Stomach (tissue), 9 donors: Measurements from ENCODE around the gene LCORL. TPM values are rescaled to one million over a fixed set of nuclear protein-coding genes. Genes with fewer than 3 reads are reported as not detected.

Experiments
- DNase-seq, 2 donors: peaks; one replicate each; pipeline versions ENCODE4 v3.0.0 to v3.0.0-alpha.2; 2013 to 2019
- H3K27ac ChIP-seq, 5 donors: fragments of 200-600 bp in 4 of 5; sonication (generic) in 4 of 5; one replicate each; pipeline ENCODE4 v1.5.1; 2013 to 2019; ENCODE audit warnings: mild to moderate bottlenecking in 1 of 5, moderate library complexity in 1 of 5
- H3K27me3 ChIP-seq, 3 donors: fragments of 200-600 bp; sonication (generic); one replicate each; pipeline ENCODE4 v1.5.1; 2017 to 2019; ENCODE audit warnings: mixed run types in 1 of 3
- H3K36me3 ChIP-seq, 4 donors: fragments of 200-600 bp; sonication (generic); 1 replicate in 3 of 4; 2 replicates in 1 of 4; pipeline ENCODE4 v1.5.1; 2016 to 2019
- H3K4me1 ChIP-seq, 4 donors: fragments of 200-600 bp; sonication (generic); one replicate each; pipeline ENCODE4 v1.5.1; 2016 to 2019
- H3K4me3 ChIP-seq, 4 donors: fragments of 200-600 bp; sonication (generic) in 3 of 4; one replicate each; pipeline ENCODE4 v1.5.1; 2016 to 2019; ENCODE audit warnings: mild to moderate bottlenecking in 1 of 4
- H3K9me3 ChIP-seq, 4 donors: fragments of 200-600 bp; sonication (generic); one replicate each; pipeline ENCODE4 v1.5.1; 2016 to 2019
- EP300 ChIP-seq: sonication (generic); formaldehyde crosslinking; IDR thresholded peaks from one replicate; pipeline ENCODE4 v1.6.1; 2017; ENCODE audit warnings: antibody characterized with exemption
- POLR2A ChIP-seq, 4 donors: fragments of 450-650 bp; IDR thresholded peaks; one replicate each; pipeline ENCODE4 v1.6.1; 2016; ENCODE audit warnings: antibody characterized with exemption in 4 of 4, control low read depth in 2 of 4, mild to moderate bottlenecking in 1 of 4, moderate library complexity in 1 of 4
- POLR2AphosphoS5 ChIP-seq, 3 donors: sonication (generic); formaldehyde crosslinking; IDR thresholded peaks; one replicate each; pipeline ENCODE4 v1.6.1; 2016; ENCODE audit warnings: antibody characterized with exemption in 3 of 3
- WGBS, 5 donors: extraction: QIAGEN DNeasy Blood & Tissue Kit in 3 of 5; methylation state at CpG; one replicate each; pipeline versions ENCODE4 v1.1.5 to v1.1.7; 2013 to 2018; 5-methylcytosine and 5-hydroxymethylcytosine counted together
- intact Hi-C: fragments of 100-400 bp; cut with DNase I; formaldehyde crosslinking; loops from one replicate; pipeline ENCODE4 v1.15.1; 2023; ENCODE audit warnings: low total_unique reads
- polyA plus RNA-seq, 3 donors: library from polyadenylated mRNA; stranded (reverse); fragments of 200-250 nt; gene quantifications; one replicate each; pipeline ENCODE4 v1.2.3, GENCODE V29; 2013
- total RNA-seq, 5 donors: library from RNA; depleted of rRNA; stranded (reverse); fragments of >200 nt; gene quantifications; one replicate each; pipeline versions ENCODE4 v1.1.0 to v1.2.3, GENCODE V29; 2014 to 2016
- TF ChIP-seq, protein P1 (sequence below), 7 experiments: fragments of 450-650 bp in 4 of 7; fragments of 200-600 bp in 3 of 7; sonication (generic) in 3 of 7; IDR thresholded peaks; one replicate each; pipeline ENCODE4 v1.5.1; 2016 to 2019; ENCODE audit warnings: antibody characterized with exemption in 7 of 7, control low read depth in 2 of 7, mild to moderate bottlenecking in 1 of 7
- donor health status: healthy with polysubstance abuse.
- donor health status: Bipolar disorder and iron deficiency.
- donor health status: healthy.

Gene LCORL
- total and polyA plus RNA-seq, 8 donors, result 1.8 to 28.1 (median 8.2) TPM

DNA sequence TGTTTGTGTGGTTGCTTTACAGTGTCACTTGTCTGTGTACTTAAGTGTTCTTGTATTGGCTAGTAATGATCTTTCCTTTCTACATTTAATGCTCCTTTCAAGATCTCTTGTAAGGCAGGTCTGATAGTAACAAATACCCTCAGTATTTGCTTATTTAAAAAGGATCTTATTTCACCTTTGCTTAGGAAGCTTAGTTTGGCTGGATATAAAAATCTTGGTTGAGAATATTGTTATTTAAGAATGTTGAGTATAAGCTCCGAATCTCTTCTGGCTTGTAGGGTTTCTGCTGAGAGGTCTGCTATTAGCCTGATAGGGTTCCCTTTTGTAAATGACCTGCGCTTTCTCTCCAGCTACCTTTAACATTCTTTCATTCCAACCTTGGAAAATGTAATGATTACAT lies 35.7 kb downstream of the LCORL start:
- Histone ChIP-seq H3K36me3 (no peaks in the 10 kb centered on the region), H3K9me3 (peaks cover 0 to 23% (median 7%) of the 10 kb centered on the region in 4 donors), H3K27ac (no peak overlapping the region), H3K4me3 (no peak overlapping the region), H3K4me1 (no peaks in the 10 kb centered on the region), H3K27me3 (no peaks in the 10 kb centered on the region)
- 96 to 98% (median 96%) methylated on average over 2 of the region's 2 CpGs for WGBS, 5 donors
- TF ChIP-seq POLR2A (IDR thresholded peaks at IDR 0.05), result no peak
- no peak for TF ChIP-seq EP300
- TF ChIP-seq, protein P1, sequence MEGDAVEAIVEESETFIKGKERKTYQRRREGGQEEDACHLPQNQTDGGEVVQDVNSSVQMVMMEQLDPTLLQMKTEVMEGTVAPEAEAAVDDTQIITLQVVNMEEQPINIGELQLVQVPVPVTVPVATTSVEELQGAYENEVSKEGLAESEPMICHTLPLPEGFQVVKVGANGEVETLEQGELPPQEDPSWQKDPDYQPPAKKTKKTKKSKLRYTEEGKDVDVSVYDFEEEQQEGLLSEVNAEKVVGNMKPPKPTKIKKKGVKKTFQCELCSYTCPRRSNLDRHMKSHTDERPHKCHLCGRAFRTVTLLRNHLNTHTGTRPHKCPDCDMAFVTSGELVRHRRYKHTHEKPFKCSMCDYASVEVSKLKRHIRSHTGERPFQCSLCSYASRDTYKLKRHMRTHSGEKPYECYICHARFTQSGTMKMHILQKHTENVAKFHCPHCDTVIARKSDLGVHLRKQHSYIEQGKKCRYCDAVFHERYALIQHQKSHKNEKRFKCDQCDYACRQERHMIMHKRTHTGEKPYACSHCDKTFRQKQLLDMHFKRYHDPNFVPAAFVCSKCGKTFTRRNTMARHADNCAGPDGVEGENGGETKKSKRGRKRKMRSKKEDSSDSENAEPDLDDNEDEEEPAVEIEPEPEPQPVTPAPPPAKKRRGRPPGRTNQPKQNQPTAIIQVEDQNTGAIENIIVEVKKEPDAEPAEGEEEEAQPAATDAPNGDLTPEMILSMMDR (IDR thresholded peaks at IDR 0.05), result no peak
- TF ChIP-seq POLR2AphosphoS5 (IDR thresholded peaks at IDR 0.05), result no peak
- intact Hi-C loops, result no loop called here
- no peak for DNase-seq

DNA sequence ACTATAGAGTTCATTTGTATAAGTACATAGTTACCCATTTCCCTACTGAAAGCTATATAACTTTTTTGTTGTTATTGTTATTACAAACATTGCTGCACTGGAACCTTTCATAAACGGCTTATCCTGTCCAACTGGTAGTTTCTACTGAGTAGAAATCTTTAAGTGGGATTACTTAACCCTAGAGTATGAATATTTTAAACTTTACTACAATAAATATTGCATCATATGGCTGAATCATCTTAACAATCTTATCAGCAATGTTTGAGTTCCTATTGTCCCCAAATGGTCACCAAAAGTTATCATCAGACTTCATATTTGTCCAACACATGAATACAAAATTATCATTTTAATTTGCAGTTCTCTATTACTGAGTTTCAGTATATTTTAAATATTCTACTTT lies 40.5 kb downstream of the LCORL start:
- H3K27me3 ChIP-seq, result no peaks in the 10 kb centered on the region
- no peaks in the 10 kb centered on the region for H3K36me3 ChIP-seq
- intact Hi-C loops, result no loop called here
- H3K4me3 ChIP-seq, result no peak overlapping the region
- TF ChIP-seq, protein P1 (IDR thresholded peaks at IDR 0.05), result no peak
- TF ChIP-seq EP300 (no peak), POLR2AphosphoS5 (IDR thresholded peaks at IDR 0.05) (no peak), POLR2A (IDR thresholded peaks at IDR 0.05) (no peak)
- 44 to 62% (median 50%) methylated on average over 1 of the region's 1 CpG for WGBS, 5 donors
- H3K27ac ChIP-seq, result no peak overlapping the region
- H3K9me3 ChIP-seq, result peaks cover 0 to 9% (median 4%) of the 10 kb centered on the region in 4 donors
- H3K4me1 ChIP-seq, result no peaks in the 10 kb centered on the region
- DNase-seq, result no peak

DNA sequence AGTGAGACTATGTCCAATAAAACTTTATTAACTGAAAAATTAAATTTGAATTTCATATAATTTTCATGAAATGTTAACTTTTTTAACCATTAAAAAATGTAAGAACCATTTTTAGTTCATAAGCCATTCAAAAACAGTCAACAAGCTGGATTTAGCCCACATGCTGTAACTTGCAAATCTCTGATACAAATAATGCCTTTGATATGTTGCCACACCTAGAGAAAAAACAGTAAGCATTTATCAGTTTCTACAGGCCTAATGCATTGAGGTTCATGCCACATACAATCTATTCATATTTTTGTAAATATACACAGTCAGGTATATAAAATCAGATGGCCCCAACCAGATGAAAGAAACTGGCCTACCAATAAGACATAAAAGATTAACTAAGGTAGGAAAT lies 52.8 kb downstream of the LCORL start:
- Histone ChIP-seq H3K9me3 (no peaks in the 10 kb centered on the region), H3K27me3 (no peaks in the 10 kb centered on the region), H3K36me3 (no peaks in the 10 kb centered on the region), H3K4me3 (no peak overlapping the region), H3K4me1 (peaks cover 0 to 8% (median 0%) of the 10 kb centered on the region in 4 donors), H3K27ac (no peak overlapping the region)
- intact Hi-C loops, result no loop called here
- DNase-seq, result no peak
- TF ChIP-seq, protein P1 (IDR thresholded peaks at IDR 0.05), result no peak

DNA sequence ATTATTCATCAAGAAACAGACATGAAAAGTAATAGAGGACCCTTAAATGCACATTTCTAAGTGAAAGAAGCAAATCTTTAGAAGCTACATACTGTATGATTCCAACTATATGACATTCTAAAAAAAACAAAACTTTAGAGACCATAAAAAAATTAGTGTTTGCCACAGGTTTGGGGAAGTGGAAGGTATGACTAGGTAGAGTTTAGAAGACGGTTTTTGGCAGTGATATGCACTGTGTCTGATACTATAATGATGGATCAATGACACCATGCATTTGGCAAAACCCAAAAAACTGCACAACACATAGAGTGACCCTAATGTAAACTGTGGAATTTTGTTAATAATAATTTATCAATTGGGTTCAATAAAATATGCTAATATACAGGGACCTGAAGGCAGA lies 54.5 kb downstream of the LCORL start:
- TF ChIP-seq POLR2A (IDR thresholded peaks at IDR 0.05) (no peak), EP300 (no peak)
- Histone ChIP-seq H3K4me1 (peaks cover 0 to 8% (median 0%) of the 10 kb centered on the region in 4 donors), H3K36me3 (no peaks in the 10 kb centered on the region), H3K9me3 (no peaks in the 10 kb centered on the region), H3K27ac (no peak overlapping the region), H3K27me3 (no peaks in the 10 kb centered on the region), H3K4me3 (no peak overlapping the region)
- intact Hi-C loops, result no loop called here
- no peak for DNase-seq
- WGBS, 5 donors, result 86 to 100% (median 95%) methylated on average over 1 of the region's 1 CpG

DNA sequence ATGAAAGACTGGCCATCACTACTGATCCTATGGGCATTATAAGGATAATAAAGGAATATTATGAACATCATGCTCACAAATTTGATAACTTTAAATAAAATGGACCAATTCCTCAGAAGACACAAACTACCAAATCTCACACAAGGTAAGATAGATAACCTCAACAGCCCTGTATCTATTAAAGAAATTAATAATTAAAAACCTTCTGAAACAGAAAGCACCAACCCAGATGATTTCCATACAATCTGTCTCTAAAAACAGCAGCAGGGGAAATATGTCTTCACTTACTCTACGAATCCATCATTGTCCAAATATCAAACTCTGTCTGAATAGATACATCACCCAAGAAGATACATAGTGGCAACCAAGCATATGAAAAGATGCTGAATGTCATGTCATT lies 55.2 kb downstream of the LCORL start:
- peaks cover 0 to 8% (median 2%) of the 10 kb centered on the region in 4 donors for H3K4me1 ChIP-seq
- no peak overlapping the region for H3K27ac ChIP-seq
- 92 to 100% (median 98%) methylated on average over 1 of the region's 1 CpG for WGBS, 5 donors
- DNase-seq, result no peak
- intact Hi-C loops, result no loop called here
- no peaks in the 10 kb centered on the region for H3K27me3 ChIP-seq
- TF ChIP-seq, protein P1 (IDR thresholded peaks at IDR 0.05), result no peak
- TF ChIP-seq POLR2AphosphoS5 (IDR thresholded peaks at IDR 0.05) (no peak), EP300 (no peak), POLR2A (IDR thresholded peaks at IDR 0.05) (no peak)
- H3K4me3 ChIP-seq, result no peak overlapping the region
- H3K36me3 ChIP-seq, result no peaks in the 10 kb centered on the region
- H3K9me3 ChIP-seq, result no peaks in the 10 kb centered on the region
